Myometrial cell (primary cell): ENCODE results near the gene PRAMEF27. TPM values are rescaled to one million over a fixed set of nuclear protein-coding genes. Genes with fewer than 3 reads are reported as not detected.

Experiments
- total RNA-seq: library from RNA; depleted of rRNA; stranded (reverse); fragments of >200 nt; gene quantifications from 2 replicates; pipeline ENCODE4 v1.2.3, GENCODE V29; 2015

PRAMEF27 gene
- total RNA-seq: not detected in 2 replicates

DNA sequence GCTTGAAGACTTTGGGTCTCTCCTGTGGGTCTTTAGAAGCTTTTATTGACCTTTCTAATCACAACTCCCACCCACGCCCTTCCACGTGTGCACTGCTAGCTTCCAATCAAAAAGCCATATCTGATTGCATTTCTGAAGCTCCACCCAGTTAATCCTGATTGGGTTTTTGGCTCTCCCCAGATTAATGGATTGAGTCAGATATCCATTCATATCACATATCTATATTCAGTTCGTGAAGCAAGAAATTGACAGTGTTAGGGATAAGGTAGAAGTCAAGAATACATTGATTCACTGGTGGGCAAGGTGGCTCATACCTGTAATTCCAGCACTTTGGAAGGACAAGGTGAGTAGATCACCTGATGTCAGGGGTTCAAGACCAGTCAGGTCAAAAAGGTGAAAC lies at the start of gene PRAMEF27:
Gene PRAMEF27, minus strand, starts transcription at position 101 of the 400 bp plus-strand sequence. CDS start 2,916 bp downstream, outside the sequence.

DNA sequence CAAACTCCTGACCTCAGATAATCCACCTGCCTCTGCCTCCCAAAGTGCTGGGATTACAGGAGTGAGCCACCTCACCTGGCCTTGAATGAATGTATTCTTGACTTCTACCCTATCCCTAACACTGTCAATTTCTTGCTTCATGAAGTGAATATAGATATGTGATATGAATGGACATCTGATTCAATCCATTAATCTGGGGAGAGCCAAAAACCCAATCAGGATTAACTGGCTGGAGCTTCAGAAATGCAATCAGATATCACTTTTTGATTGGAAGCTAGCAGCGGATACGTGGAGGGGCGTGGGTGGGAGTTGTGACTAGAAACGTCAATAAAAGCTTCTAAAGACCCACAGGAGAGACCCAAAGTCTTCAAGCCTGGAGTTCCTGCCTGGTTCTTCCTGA lies 14.1 kb upstream of the PRAMEF27 start, which contains the start of gene PRAMEF25:
Gene PRAMEF25, plus strand, starts transcription at position 301 of the 400 bp plus-strand sequence. CDS start 2,920 bp downstream, outside the sequence.

Other genes with a start within 250 kb of the PRAMEF27 start
- gene PRAMEF11, start 225.2 kb downstream of the PRAMEF27 start, total RNA-seq: not detected in 2 replicates
- gene HNRNPCL1, start 207.9 kb downstream of the PRAMEF27 start, total RNA-seq: not detected in 2 replicates
- gene PRAMEF2, start 199.5 kb downstream of the PRAMEF27 start, total RNA-seq: not detected in 2 replicates
- not detected in 2 replicates for gene PRAMEF4, start 170.4 kb downstream of the PRAMEF27 start, total RNA-seq
- gene PRAMEF10, start 158.3 kb downstream of the PRAMEF27 start, total RNA-seq: not detected in 2 replicates
- gene PRAMEF7, start 140.0 kb downstream of the PRAMEF27 start, total RNA-seq: not detected in 2 replicates
- not detected in 2 replicates for gene PRAMEF6, start 109.0 kb downstream of the PRAMEF27 start, total RNA-seq
- not detected in 2 replicates for gene HNRNPCL3, start 4.2 kb upstream of the PRAMEF27 start, total RNA-seq
- not detected in 2 replicates for gene PRAMEF25, start 14.2 kb upstream of the PRAMEF27 start, total RNA-seq
- gene HNRNPCL2, start 60.3 kb upstream of the PRAMEF27 start, total RNA-seq: not detected in 2 replicates
- not detected in 2 replicates for gene PRAMEF26, start 99.4 kb upstream of the PRAMEF27 start, total RNA-seq
- gene HNRNPCL4, start 109.1 kb upstream of the PRAMEF27 start, total RNA-seq: not detected in 2 replicates
- gene PRAMEF9, start 115.3 kb upstream of the PRAMEF27 start, total RNA-seq: not detected in 2 replicates
- not detected in 2 replicates for gene PRAMEF13, start 144.8 kb upstream of the PRAMEF27 start, total RNA-seq
- not detected in 2 replicates for gene PRAMEF18, start 169.6 kb upstream of the PRAMEF27 start, total RNA-seq
- gene PRAMEF5, start 197.6 kb upstream of the PRAMEF27 start, total RNA-seq: not detected in 2 replicates
- gene PRAMEF8, start 228.6 kb upstream of the PRAMEF27 start, total RNA-seq: not detected in 2 replicates
- not detected in 2 replicates for gene PRAMEF33, start 247.0 kb upstream of the PRAMEF27 start, total RNA-seq